Esophagus squamous epithelium (tissue), 5 donors: ENCODE results near the gene DISP3. TPM values are rescaled to one million over a fixed set of nuclear protein-coding genes. Genes with fewer than 3 reads are reported as not detected.

ENCODE experiments used
- DNase-seq: peaks from one replicate; lab custom pipeline; 2025; lab: John Stamatoyannopoulos, UW
- H3K27ac ChIP-seq, 4 donors: fragments of 200-600 bp; sonication (generic); one replicate each; pipeline ENCODE4 v1.5.1; 2016 to 2019; ENCODE audit warnings: mild to moderate bottlenecking in 1 of 4
- H3K27me3 ChIP-seq, 4 donors: fragments of 200-600 bp; sonication (generic); 1 replicate in 3 of 4; 2 replicates in 1 of 4; pipeline versions ENCODE4 v1.5.1 to v1.6.0; 2017 to 2021; ENCODE audit warnings: antibody characterized with exemption in 1 of 4
- H3K36me3 ChIP-seq, 3 donors: fragments of 200-600 bp; sonication (generic); one replicate each; pipeline ENCODE4 v1.5.1; 2016 to 2019
- H3K4me1 ChIP-seq, 3 donors: fragments of 200-600 bp; sonication (generic); one replicate each; pipeline ENCODE4 v1.5.1; 2017 to 2019
- H3K4me3 ChIP-seq, 4 donors: fragments of 200-600 bp; sonication (generic); 1 replicate in 3 of 4; 2 replicates in 1 of 4; pipeline ENCODE4 v1.5.1; 2016 to 2019; ENCODE audit warnings: mild to moderate bottlenecking in 2 of 4, moderate library complexity in 1 of 4
- H3K9me3 ChIP-seq, 3 donors: fragments of 200-600 bp; sonication (generic); one replicate each; pipeline ENCODE4 v1.5.1; 2016 to 2019
- POLR2A ChIP-seq, 4 donors: fragments of 450-650 bp; IDR thresholded peaks; one replicate each; pipeline ENCODE4 v1.6.1; 2017; ENCODE audit warnings: antibody characterized with exemption in 4 of 4, mild to moderate bottlenecking in 4 of 4, moderate library complexity in 3 of 4
- WGBS, 2 donors: methylation state at CpG; one replicate each; pipeline ENCODE4 v1.1.5; 2018; 5-methylcytosine and 5-hydroxymethylcytosine counted together
- intact Hi-C: fragments of 100-400 bp; cut with DNase I; formaldehyde crosslinking; loops from one replicate; pipeline ENCODE4 v1.15.0; 2022
- total RNA-seq, 4 donors: library from RNA; depleted of rRNA; stranded (reverse); fragments of >200 nt; gene quantifications; one replicate each; pipeline ENCODE4 v1.1.0, GENCODE V29; 2016
- TF ChIP-seq, protein P1 (sequence below), 6 experiments: fragments of 450-650 bp in 4 of 6; fragments of 200-600 bp in 2 of 6; sonication (generic) in 2 of 6; IDR thresholded peaks; one replicate each; pipeline ENCODE4 v1.5.1; 2016 to 2019; ENCODE audit warnings: antibody characterized with exemption in 6 of 6, mild to moderate bottlenecking in 4 of 6, moderate library complexity in 4 of 6
- donor health status: DM: yes; HTN: yes; CAD: no.

Gene DISP3
- total RNA-seq, 4 donors from 2014 or later: 0.67 TPM; not detected in 3

DNA sequence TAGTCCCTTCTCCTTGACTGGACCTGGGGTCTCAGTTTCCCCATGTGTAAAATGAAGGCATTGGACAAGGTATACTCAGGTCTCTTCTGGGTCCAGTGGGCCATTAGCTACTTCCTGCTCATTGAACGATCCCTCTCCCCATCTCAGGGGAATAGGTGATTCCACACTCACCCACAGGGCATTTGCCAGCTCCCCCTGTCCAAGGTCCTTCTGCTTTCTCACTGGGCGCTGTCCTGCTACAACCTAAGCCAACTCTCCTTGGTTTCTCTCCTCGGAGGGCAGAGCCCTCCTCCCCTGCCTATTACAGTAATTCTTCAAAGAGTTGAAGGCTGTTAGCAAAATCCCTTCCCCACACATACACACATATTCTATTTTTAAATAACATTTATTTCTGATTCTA lies 16.6 kb downstream of the DISP3 start:
- Histone ChIP-seq H3K4me1 (no peaks in the 10 kb centered on the region), H3K27me3 (peaks cover 0 to 69% (median 0%) of the 10 kb centered on the region in 4 donors), H3K27ac (no peak overlapping the region), H3K9me3 (peaks cover 0 to 6% (median 0%) of the 10 kb centered on the region in 3 donors), H3K4me3 (no peak overlapping the region), H3K36me3 (no peaks in the 10 kb centered on the region)
- DNase-seq: no peak
- no peak for TF ChIP-seq POLR2A (IDR thresholded peaks at IDR 0.05)
- TF ChIP-seq, protein P1, sequence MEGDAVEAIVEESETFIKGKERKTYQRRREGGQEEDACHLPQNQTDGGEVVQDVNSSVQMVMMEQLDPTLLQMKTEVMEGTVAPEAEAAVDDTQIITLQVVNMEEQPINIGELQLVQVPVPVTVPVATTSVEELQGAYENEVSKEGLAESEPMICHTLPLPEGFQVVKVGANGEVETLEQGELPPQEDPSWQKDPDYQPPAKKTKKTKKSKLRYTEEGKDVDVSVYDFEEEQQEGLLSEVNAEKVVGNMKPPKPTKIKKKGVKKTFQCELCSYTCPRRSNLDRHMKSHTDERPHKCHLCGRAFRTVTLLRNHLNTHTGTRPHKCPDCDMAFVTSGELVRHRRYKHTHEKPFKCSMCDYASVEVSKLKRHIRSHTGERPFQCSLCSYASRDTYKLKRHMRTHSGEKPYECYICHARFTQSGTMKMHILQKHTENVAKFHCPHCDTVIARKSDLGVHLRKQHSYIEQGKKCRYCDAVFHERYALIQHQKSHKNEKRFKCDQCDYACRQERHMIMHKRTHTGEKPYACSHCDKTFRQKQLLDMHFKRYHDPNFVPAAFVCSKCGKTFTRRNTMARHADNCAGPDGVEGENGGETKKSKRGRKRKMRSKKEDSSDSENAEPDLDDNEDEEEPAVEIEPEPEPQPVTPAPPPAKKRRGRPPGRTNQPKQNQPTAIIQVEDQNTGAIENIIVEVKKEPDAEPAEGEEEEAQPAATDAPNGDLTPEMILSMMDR (IDR thresholded peaks at IDR 0.05): no peak
- intact Hi-C loops: no loop called here
- 66 to 74% methylated on average over 3 of the region's 3 CpGs for WGBS, 2 donors

DNA sequence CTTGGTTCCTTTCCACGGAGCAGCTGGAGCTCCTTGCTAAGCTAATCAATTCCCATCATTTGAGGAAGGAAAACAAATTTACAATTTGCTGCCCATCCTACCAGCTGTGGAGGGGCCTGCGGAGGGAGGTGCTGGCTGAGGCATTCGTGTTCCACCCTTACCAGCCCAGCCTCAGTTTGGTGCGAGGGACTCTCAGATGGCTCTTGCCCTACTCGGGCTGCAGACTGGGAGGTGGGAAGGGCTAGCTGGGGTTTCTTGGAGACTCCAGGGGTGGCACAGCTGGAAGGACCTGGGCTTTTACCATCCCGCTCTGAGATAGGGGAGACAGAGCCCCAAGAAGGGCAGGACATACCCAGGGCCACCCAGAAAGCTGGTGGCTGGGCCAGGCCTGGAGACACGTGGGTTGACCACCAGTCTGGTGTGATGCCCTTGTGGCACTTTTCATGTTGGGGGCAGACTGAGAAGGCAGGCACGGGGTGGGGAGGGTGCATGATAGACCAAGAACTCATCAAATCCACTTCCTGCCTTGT lies 17.7 kb downstream of the DISP3 start:
- H3K9me3 ChIP-seq: peaks cover 0 to 6% (median 5%) of the 10 kb centered on the region in 3 donors
- DNase-seq: no peak
- TF ChIP-seq POLR2A (IDR thresholded peaks at IDR 0.05): no peak
- TF ChIP-seq, protein P1 (IDR thresholded peaks at IDR 0.05): no peak
- H3K4me3 ChIP-seq: no peak overlapping the region
- H3K27ac ChIP-seq: no peak overlapping the region
- H3K36me3 ChIP-seq: no peaks in the 10 kb centered on the region
- intact Hi-C loops: no loop called here
- peaks cover 0 to 69% (median 0%) of the 10 kb centered on the region in 4 donors for H3K27me3 ChIP-seq
- 57 to 69% methylated on average over 2 to 4 of the region's 8 CpGs for WGBS, 2 donors
- no peaks in the 10 kb centered on the region for H3K4me1 ChIP-seq

DNA sequence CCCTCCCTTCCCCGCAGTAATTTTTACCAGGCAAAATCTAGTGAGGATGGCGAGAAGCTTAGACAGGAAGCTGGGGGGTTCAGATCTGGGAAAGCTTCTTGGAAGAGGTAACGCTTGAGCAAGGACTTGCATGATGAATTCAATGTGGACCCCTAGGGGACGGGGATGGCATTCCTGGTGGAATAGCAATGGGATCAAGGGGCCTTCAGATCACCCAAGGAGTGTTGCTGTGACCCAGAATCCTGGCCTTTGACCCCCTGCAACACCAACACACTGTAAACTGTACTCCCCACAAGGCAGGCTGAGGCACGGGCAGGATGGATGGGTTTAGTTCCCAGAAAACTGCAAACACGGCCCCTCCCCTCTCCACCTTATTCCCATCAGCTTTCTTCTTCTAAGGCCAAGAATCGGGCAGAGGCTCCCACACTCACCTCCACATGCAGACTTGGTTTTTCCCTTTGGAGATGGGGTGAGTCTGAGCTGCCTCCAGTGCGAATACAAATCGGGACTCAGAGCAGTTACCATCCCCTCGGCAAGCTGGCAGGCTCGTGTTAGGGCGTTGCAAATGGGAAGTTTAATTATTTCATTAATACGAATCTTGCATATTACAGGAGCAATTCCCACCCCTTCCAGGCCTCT lies 20.1 kb downstream of the DISP3 start:
- WGBS, 2 donors: 56 to 58% methylated on average over 11 to 13 of the region's 13 CpGs
- no peak for DNase-seq
- peaks cover 0 to 24% (median 0%) of the 10 kb centered on the region in 3 donors for H3K9me3 ChIP-seq
- no peaks in the 10 kb centered on the region for H3K4me1 ChIP-seq
- H3K4me3 ChIP-seq: no peak overlapping the region
- intact Hi-C loops: no loop called here
- H3K27me3 ChIP-seq: peaks cover 0 to 74% (median 0%) of the 10 kb centered on the region in 4 donors
- no peaks in the 10 kb centered on the region for H3K36me3 ChIP-seq
- no peak overlapping the region for H3K27ac ChIP-seq
- no peak for TF ChIP-seq POLR2A (IDR thresholded peaks at IDR 0.05)
- TF ChIP-seq, protein P1 (IDR thresholded peaks at IDR 0.05): no peak

DNA sequence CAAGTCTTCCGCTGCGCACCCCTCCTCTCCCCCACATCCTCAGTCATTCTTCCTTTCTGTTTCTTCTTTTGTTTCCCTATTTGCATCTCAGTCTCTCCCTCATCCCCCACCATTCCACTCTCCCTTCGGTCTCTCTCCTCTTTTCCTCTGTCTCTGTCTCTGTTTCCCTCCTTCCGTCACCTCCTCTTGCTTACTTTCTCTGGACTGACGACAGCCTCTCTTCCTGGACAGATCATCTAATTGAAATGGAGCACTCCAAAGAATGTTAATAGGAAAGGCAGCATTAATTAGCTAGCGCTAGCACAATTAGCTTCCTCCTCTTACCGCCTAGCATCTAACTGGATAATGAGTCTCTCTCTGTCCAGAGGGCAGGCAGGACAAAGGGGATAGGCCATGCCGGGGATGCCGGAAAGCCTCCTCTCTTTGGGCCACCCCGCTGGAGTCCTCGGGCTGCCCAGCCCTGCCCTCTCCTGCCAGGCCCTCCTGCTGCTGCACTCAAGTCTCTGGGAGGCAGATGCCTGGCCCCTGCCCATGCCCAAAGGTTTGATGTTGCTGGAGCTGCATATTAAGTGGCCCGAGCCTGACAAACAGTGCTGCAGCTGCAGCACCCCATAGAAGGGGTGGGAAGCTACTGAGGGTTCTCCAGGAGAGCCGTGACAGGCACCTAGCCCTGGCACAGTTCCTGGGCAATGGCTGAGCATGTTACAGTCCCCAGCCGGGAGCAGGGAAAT lies 20.8 kb downstream of the DISP3 start:
- Histone ChIP-seq H3K27ac (no peak overlapping the region), H3K27me3 (peaks cover 0 to 75% (median 0%) of the 10 kb centered on the region in 4 donors), H3K36me3 (no peaks in the 10 kb centered on the region), H3K9me3 (peaks cover 0 to 31% (median 0%) of the 10 kb centered on the region in 3 donors), H3K4me3 (no peak overlapping the region), H3K4me1 (no peaks in the 10 kb centered on the region)
- TF ChIP-seq POLR2A (IDR thresholded peaks at IDR 0.05): no peak
- TF ChIP-seq, protein P1 (IDR thresholded peaks at IDR 0.05): no peak
- DNase-seq: no peak
- intact Hi-C loops: no loop called here
- 54 to 62% methylated on average over 7 to 13 of the region's 14 CpGs for WGBS, 2 donors

DNA sequence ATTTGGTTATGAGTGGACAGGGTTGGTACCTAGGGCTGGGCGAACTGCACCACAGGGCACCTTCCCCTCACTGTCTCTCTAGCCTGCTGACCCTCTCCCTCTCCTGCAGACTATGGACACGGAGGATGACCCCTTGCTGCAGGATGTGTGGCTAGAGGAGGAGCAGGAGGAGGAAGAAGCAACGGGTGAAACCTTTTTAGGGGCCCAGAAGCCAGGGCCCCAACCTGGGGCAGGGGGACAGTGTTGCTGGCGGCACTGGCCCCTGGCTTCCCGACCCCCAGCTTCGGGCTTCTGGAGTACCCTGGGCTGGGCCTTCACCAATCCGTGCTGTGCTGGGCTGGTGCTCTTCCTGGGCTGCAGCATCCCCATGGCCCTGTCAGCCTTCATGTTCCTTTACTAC lies 21.9 kb downstream of the DISP3 start:
- Histone ChIP-seq H3K4me1 (no peaks in the 10 kb centered on the region), H3K36me3 (no peaks in the 10 kb centered on the region), H3K27me3 (peaks cover 0 to 75% (median 0%) of the 10 kb centered on the region in 4 donors), H3K4me3 (no peak overlapping the region), H3K27ac (no peak overlapping the region), H3K9me3 (peaks cover 0 to 42% (median 0%) of the 10 kb centered on the region in 3 donors)
- WGBS, 2 donors: 69 to 92% methylated on average over 2 to 4 of the region's 7 CpGs
- TF ChIP-seq, protein P1 (IDR thresholded peaks at IDR 0.05): no peak
- no peak for TF ChIP-seq POLR2A (IDR thresholded peaks at IDR 0.05)
- intact Hi-C loops: no loop called here
- DNase-seq: no peak
